Measurements from ENCODE around the gene TMX1.
A peak's percentile ranks its signal among the peaks of the same experiment; 100 is the strongest.

TMX1 gene, protein sequence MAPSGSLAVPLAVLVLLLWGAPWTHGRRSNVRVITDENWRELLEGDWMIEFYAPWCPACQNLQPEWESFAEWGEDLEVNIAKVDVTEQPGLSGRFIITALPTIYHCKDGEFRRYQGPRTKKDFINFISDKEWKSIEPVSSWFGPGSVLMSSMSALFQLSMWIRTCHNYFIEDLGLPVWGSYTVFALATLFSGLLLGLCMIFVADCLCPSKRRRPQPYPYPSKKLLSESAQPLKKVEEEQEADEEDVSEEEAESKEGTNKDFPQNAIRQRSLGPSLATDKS

GRCh38 chr14:51239813-51240803 lies at the start of gene TMX1:
TSS of gene TMX1 (plus strand) at chr14:51240247. CDS start at chr14:51240293, 46 bp downstream.
- Histone ChIP-seq H3K36me3 (ENCODE audit: insufficient read depth, low read length) (peaks cover under 1% of the 10 kb centered on the region; the same call in 1 of the 2 replicates), H3K9me2 (replicated peaks; ENCODE audit: low read depth, low read length) (no peaks in the 10 kb centered on the region), H3K9me3 (ENCODE audit: insufficient read depth, low read depth, low read length) (no peaks in the 10 kb centered on the region), H3K4me2 (ENCODE audit: low read depth, low read length, poor library complexity, severe bottlenecking) (peak within 1 kb of the TSS; percentile 74), H2AFZ (ENCODE audit: low read length) (peak within 1 kb of the TSS; percentile 98), H3K4me1 (ENCODE audit: insufficient read depth, low read length, poor library complexity, severe bottlenecking) (peaks cover 50% of the 10 kb centered on the region), H3K79me2 (ENCODE audit: insufficient read depth, low read length) (peaks cover 51% of the 10 kb centered on the region), H3K4me3 (ENCODE audit: low read length, poor library complexity, severe bottlenecking) (peak within 1 kb of the TSS; percentile 88), H4K20me1 (ENCODE audit: insufficient read depth, low read length, poor library complexity, severe bottlenecking) (peaks cover 38% of the 10 kb centered on the region), H3K9ac (ENCODE audit: low read depth, low read length, poor library complexity, severe bottlenecking) (peak within 1 kb of the TSS; percentile 95), H3K27me3 (ENCODE audit: insufficient read depth, low read length, poor library complexity, severe bottlenecking) (no peaks in the 10 kb centered on the region), H3F3A (ENCODE audit: low read depth) (no peaks in the 10 kb centered on the region; the same call in 1 of the 2 replicates)
- TF ChIP-seq, protein P1, sequence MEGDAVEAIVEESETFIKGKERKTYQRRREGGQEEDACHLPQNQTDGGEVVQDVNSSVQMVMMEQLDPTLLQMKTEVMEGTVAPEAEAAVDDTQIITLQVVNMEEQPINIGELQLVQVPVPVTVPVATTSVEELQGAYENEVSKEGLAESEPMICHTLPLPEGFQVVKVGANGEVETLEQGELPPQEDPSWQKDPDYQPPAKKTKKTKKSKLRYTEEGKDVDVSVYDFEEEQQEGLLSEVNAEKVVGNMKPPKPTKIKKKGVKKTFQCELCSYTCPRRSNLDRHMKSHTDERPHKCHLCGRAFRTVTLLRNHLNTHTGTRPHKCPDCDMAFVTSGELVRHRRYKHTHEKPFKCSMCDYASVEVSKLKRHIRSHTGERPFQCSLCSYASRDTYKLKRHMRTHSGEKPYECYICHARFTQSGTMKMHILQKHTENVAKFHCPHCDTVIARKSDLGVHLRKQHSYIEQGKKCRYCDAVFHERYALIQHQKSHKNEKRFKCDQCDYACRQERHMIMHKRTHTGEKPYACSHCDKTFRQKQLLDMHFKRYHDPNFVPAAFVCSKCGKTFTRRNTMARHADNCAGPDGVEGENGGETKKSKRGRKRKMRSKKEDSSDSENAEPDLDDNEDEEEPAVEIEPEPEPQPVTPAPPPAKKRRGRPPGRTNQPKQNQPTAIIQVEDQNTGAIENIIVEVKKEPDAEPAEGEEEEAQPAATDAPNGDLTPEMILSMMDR (conservative IDR thresholded peaks at IDR 0.05; ENCODE audit: low read length) = no peak; the same call in 1 of the 2 replicates
- TF ChIP-seq EZH2phosphoT487 (IDR thresholded peaks at IDR 0.05; ENCODE audit: borderline replicate concordance) = no peak

DNA sequence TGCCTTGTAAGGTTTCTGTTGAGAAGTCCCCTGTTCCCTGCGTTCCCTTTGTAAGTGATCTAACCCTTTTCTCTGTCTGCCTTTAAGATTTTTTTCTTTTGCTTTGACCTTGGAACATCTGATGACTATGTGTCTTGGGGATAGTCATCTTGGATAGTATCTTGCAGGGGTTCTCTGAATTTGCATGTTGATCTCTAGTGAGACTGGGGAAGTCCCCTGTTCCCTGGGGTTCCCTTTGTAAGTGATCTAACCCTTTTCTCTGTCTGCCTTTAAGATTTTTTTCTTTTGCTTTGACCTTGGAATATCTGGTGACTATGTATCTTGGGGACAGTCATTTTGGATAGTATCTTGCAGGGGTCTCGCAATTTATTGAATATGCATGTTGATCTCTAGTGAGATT lies 38.2 kb upstream of the TMX1 start:
- Histone ChIP-seq H4K20me1 (ENCODE audit: insufficient read depth, low read length, poor library complexity, severe bottlenecking) (no peaks in the 10 kb centered on the region), H3K4me3 (ENCODE audit: low read length, poor library complexity, severe bottlenecking) (no peak overlapping the region), H2AFZ (ENCODE audit: low read length) (no peak overlapping the region), H3K9me2 (replicated peaks; ENCODE audit: low read depth, low read length) (no peaks in the 10 kb centered on the region), H3F3A (ENCODE audit: low read depth) (no peaks in the 10 kb centered on the region), H3K4me1 (ENCODE audit: insufficient read depth, low read length, poor library complexity, severe bottlenecking) (peaks cover 18% of the 10 kb centered on the region), H3K36me3 (ENCODE audit: insufficient read depth, low read length) (no peaks in the 10 kb centered on the region), H3K9me3 (ENCODE audit: insufficient read depth, low read depth, low read length) (no peaks in the 10 kb centered on the region), H3K79me2 (ENCODE audit: insufficient read depth, low read length) (no peaks in the 10 kb centered on the region), H3K9ac (ENCODE audit: low read depth, low read length, poor library complexity, severe bottlenecking) (no peak overlapping the region), H3K4me2 (ENCODE audit: low read depth, low read length, poor library complexity, severe bottlenecking) (no peak overlapping the region), H3K27me3 (ENCODE audit: insufficient read depth, low read length, poor library complexity, severe bottlenecking) (no peaks in the 10 kb centered on the region)
- TF ChIP-seq, protein P1 (conservative IDR thresholded peaks at IDR 0.05; ENCODE audit: low read length) = no peak
- no peak for TF ChIP-seq EZH2phosphoT487 (IDR thresholded peaks at IDR 0.05; ENCODE audit: borderline replicate concordance)

GRCh38 chr14:51202914-51203665 lies 37.0 kb upstream of the TMX1 start:
- H3K4me2 ChIP-seq (ENCODE audit: low read depth, low read length, poor library complexity, severe bottlenecking) = no peak overlapping the region
- H3K9me3 ChIP-seq (ENCODE audit: insufficient read depth, low read depth, low read length) = no peaks in the 10 kb centered on the region
- no peak overlapping the region for H3K9ac ChIP-seq (ENCODE audit: low read depth, low read length, poor library complexity, severe bottlenecking)
- TF ChIP-seq, protein P1 (conservative IDR thresholded peaks at IDR 0.05; ENCODE audit: low read length) = peak; percentile 30
- no peak for TF ChIP-seq EZH2phosphoT487 (IDR thresholded peaks at IDR 0.05; ENCODE audit: borderline replicate concordance)
- H3K9me2 ChIP-seq (replicated peaks; ENCODE audit: low read depth, low read length) = no peaks in the 10 kb centered on the region
- no peak overlapping the region for H2AFZ ChIP-seq (ENCODE audit: low read length)
- H3K36me3 ChIP-seq (ENCODE audit: insufficient read depth, low read length) = no peaks in the 10 kb centered on the region
- H3K4me1 ChIP-seq (ENCODE audit: insufficient read depth, low read length, poor library complexity, severe bottlenecking) = peaks cover 18% of the 10 kb centered on the region
- no peaks in the 10 kb centered on the region for H3K27me3 ChIP-seq (ENCODE audit: insufficient read depth, low read length, poor library complexity, severe bottlenecking)
- no peaks in the 10 kb centered on the region for H4K20me1 ChIP-seq (ENCODE audit: insufficient read depth, low read length, poor library complexity, severe bottlenecking)
- no peaks in the 10 kb centered on the region for H3K79me2 ChIP-seq (ENCODE audit: insufficient read depth, low read length)
- H3F3A ChIP-seq (ENCODE audit: low read depth) = no peaks in the 10 kb centered on the region
- H3K4me3 ChIP-seq (ENCODE audit: low read length, poor library complexity, severe bottlenecking) = no peak overlapping the region
